ENCODE measurements around the gene AAK1.
"Not testable (repeated sequence)": the region's sequence is repeated elsewhere in the genome, so short reads cannot be mapped to it uniquely, and the experiment has no call there.

Gene AAK1

GRCh38 chr2:69615078-69615625, 28.4 kb downstream of the AAK1 start:
- TF ChIP-seq CTCF (IDR thresholded peaks at IDR 0.05; ENCODE audit: insufficient read depth, low read depth, low read length, missing control alignments) = no peak
- H3K4me3 ChIP-seq (ENCODE audit: low read depth, low read length) = no peak overlapping the region
- no peak for DNase-seq (ENCODE audit: low read depth)

- no peak overlapping the region for H3K4me3 ChIP-seq (ENCODE audit: low read depth, low read length)
- no peak for TF ChIP-seq CTCF (IDR thresholded peaks at IDR 0.05; ENCODE audit: insufficient read depth, low read depth, low read length, missing control alignments)
- DNase-seq (ENCODE audit: low read depth) = no peak
These were observed 30.8 kb downstream of the AAK1 start for GRCh38 chr2:69612707-69613106.

GRCh38 chr2:69612200-69612599, 31.3 kb downstream of the AAK1 start:
- no peak for DNase-seq (ENCODE audit: low read depth)
- H3K4me3 ChIP-seq (ENCODE audit: low read depth, low read length) = no peak overlapping the region
- no peak for TF ChIP-seq CTCF (IDR thresholded peaks at IDR 0.05; ENCODE audit: insufficient read depth, low read depth, low read length, missing control alignments)

- no peak overlapping the region for H3K4me3 ChIP-seq (ENCODE audit: low read depth, low read length)
- TF ChIP-seq CTCF (IDR thresholded peaks at IDR 0.05; ENCODE audit: insufficient read depth, low read depth, low read length, missing control alignments) = no peak
- DNase-seq (ENCODE audit: low read depth) = no peak
These were observed 35.4 kb downstream of the AAK1 start for GRCh38 chr2:69608109-69608508.

- H3K4me3 ChIP-seq (ENCODE audit: low read depth, low read length); DNase-seq (ENCODE audit: low read depth): not testable (repeated sequence)
These were observed 36.8 kb downstream of the AAK1 start for GRCh38 chr2:69606771-69607170.

- no peak for TF ChIP-seq CTCF (IDR thresholded peaks at IDR 0.05; ENCODE audit: insufficient read depth, low read depth, low read length, missing control alignments)
- no peak overlapping the region for H3K4me3 ChIP-seq (ENCODE audit: low read depth, low read length)
- DNase-seq (ENCODE audit: low read depth) = no peak
These were observed 38.3 kb downstream of the AAK1 start for GRCh38 chr2:69605284-69605683.

- no peak for DNase-seq (ENCODE audit: low read depth)
- no peak overlapping the region for H3K4me3 ChIP-seq (ENCODE audit: low read depth, low read length)
- no peak for TF ChIP-seq CTCF (IDR thresholded peaks at IDR 0.05; ENCODE audit: insufficient read depth, low read depth, low read length, missing control alignments)
These were observed 38.7 kb downstream of the AAK1 start for GRCh38 chr2:69604836-69605235.
